CD4-positive, CD25-positive, alpha-beta regulatory T cell (primary cell): ENCODE data around the gene GPATCH2L. TPM values are rescaled to one million over a fixed set of nuclear protein-coding genes. Genes with fewer than 3 reads are reported as not detected.

Source experiments
- ATAC-seq, 2 donors: fragments of 150-1000 bp; cut with Tn5 transposase; one replicate each; pipeline ENCODE4 v1.10.0; 2021; ENCODE audit warnings: low read depth in 2 of 2, moderate number of reproducible peaks in 2 of 2, moderate library complexity in 1 of 2
- DNase-seq, 3 donors: peaks; one replicate each; pipeline versions ENCODE4 v3.0.0 to v3.0.0-alpha.2; 2012 to 2022; ENCODE audit warnings: mixed read lengths in 1 of 3
- H3K27ac ChIP-seq: one replicate; pipeline ENCODE4 v1.7.0; 2013; ENCODE audit warnings: mild to moderate bottlenecking, low read length; ENCODE audit not compliant: insufficient read depth, poor library complexity, severe bottlenecking
- H3K27me3 ChIP-seq: one replicate; pipeline ENCODE4 v1.7.0; 2013; ENCODE audit warnings: low read length; ENCODE audit not compliant: control insufficient read depth, insufficient read depth
- H3K36me3 ChIP-seq: one replicate; pipeline ENCODE4 v1.7.0; 2013; ENCODE audit warnings: mild to moderate bottlenecking, low read length, moderate library complexity; ENCODE audit not compliant: control insufficient read depth, insufficient read depth
- H3K4me1 ChIP-seq: 2 replicates; pipeline ENCODE4 v1.7.0; 2013; ENCODE audit warnings: mild to moderate bottlenecking, low read length; ENCODE audit not compliant: insufficient read depth, control insufficient read depth, poor library complexity, severe bottlenecking
- H3K4me3 ChIP-seq: one replicate; pipeline ENCODE4 v1.7.0; 2013; ENCODE audit warnings: low read depth, mild to moderate bottlenecking, low read length, moderate library complexity
- H3K9me3 ChIP-seq, 2 experiments: 1 replicate in 1 of 2; 2 replicates in 1 of 2; pipeline ENCODE4 v1.7.0; 2013; ENCODE audit warnings: low read length in 2 of 2, mild to moderate bottlenecking in 1 of 2, moderate library complexity in 1 of 2; ENCODE audit not compliant: control insufficient read depth in 2 of 2
- H3K27ac Mint-ChIP-seq, 3 donors: one replicate each; pipeline ENCODE4 v1.8.0; 2020 to 2022; ENCODE audit warnings: mild to moderate bottlenecking in 3 of 3, mixed read lengths in 3 of 3, moderate library complexity in 2 of 3
- H3K27me3 Mint-ChIP-seq: one replicate; pipeline ENCODE4 v1.8.0; 2022; ENCODE audit warnings: mild to moderate bottlenecking, mixed read lengths
- H3K36me3 Mint-ChIP-seq: one replicate; pipeline ENCODE4 v1.8.0; 2020; ENCODE audit warnings: mixed read lengths
- H3K4me1 Mint-ChIP-seq, 4 donors: one replicate each; pipeline ENCODE4 v1.8.0; 2020 to 2022; ENCODE audit warnings: mixed read lengths in 4 of 4, mild to moderate bottlenecking in 1 of 4
- H3K4me3 Mint-ChIP-seq, 4 donors: one replicate each; pipeline ENCODE4 v1.8.0; 2020 to 2022; ENCODE audit warnings: mild to moderate bottlenecking in 4 of 4, mixed read lengths in 4 of 4, moderate library complexity in 3 of 4
- H3K9me3 Mint-ChIP-seq, 7 donors: one replicate each; pipeline ENCODE4 v1.8.0; 2020 to 2022; ENCODE audit warnings: mixed read lengths in 7 of 7, mild to moderate bottlenecking in 3 of 7, moderate library complexity in 2 of 7
- polyA plus RNA-seq, 4 donors: library from polyadenylated mRNA; unstranded; fragments of 300-500 nt; fragmentation: Illumina TruSeq; gene quantifications; one replicate each; pipeline ENCODE4 v1.2.3, GENCODE V29; 2021
- total RNA-seq: library from RNA; stranded (reverse); gene quantifications from one replicate; pipeline ENCODE4 v1.2.3, GENCODE V29; 2022

Gene GPATCH2L
- total and polyA plus RNA-seq, 5 donors from 2014 or later, result 8.7 to 99.9 (median 12.4) TPM

GRCh38 chr14:76194327-76194726 lies 42.6 kb downstream of the GPATCH2L start:
- Histone ChIP-seq H3K27ac (no peak overlapping the region), H3K27me3 (no peaks in the 10 kb centered on the region), H3K4me3 (no peak overlapping the region), H3K9me3 (no peaks in the 10 kb centered on the region), H3K36me3 (peaks cover 78% of the 10 kb centered on the region), H3K4me1 (no peaks in the 10 kb centered on the region)
- Mint-ChIP-seq H3K27ac (no peak overlapping the region), H3K9me3 (no peaks in the 10 kb centered on the region), H3K27me3 (no peaks in the 10 kb centered on the region), H3K4me3 (no peak overlapping the region), H3K36me3 (peaks cover 55% of the 10 kb centered on the region), H3K4me1 (peaks cover 0 to 4% (median 3%) of the 10 kb centered on the region in 4 donors)
- no peak for ATAC-seq
- DNase-seq, result no peak

GRCh38 chr14:76195003-76195402 lies 43.3 kb downstream of the GPATCH2L start:
- peaks cover 0 to 4% (median 2%) of the 10 kb centered on the region in 4 donors for H3K4me1 Mint-ChIP-seq
- Histone ChIP-seq H3K9me3 (no peaks in the 10 kb centered on the region), H3K4me3 (no peak overlapping the region), H3K27me3 (no peaks in the 10 kb centered on the region), H3K27ac (no peak overlapping the region), H3K4me1 (no peaks in the 10 kb centered on the region), H3K36me3 (peaks cover 80% of the 10 kb centered on the region)
- no peak for ATAC-seq
- H3K9me3 Mint-ChIP-seq, result no peaks in the 10 kb centered on the region
- no peaks in the 10 kb centered on the region for H3K27me3 Mint-ChIP-seq
- no peak overlapping the region for H3K4me3 Mint-ChIP-seq
- no peak overlapping the region for H3K27ac Mint-ChIP-seq
- peaks cover 55% of the 10 kb centered on the region for H3K36me3 Mint-ChIP-seq
- no peak for DNase-seq

- H3K9me3 Mint-ChIP-seq, result no peaks in the 10 kb centered on the region
- DNase-seq, result no peak
- H3K27ac ChIP-seq, result no peak overlapping the region
- ATAC-seq, result no peak
- peaks cover 64% of the 10 kb centered on the region for H3K36me3 Mint-ChIP-seq
- H3K27me3 Mint-ChIP-seq, result no peaks in the 10 kb centered on the region
- H3K4me1 ChIP-seq, result no peaks in the 10 kb centered on the region
- H3K9me3 ChIP-seq, result no peaks in the 10 kb centered on the region
- no peaks in the 10 kb centered on the region for H3K27me3 ChIP-seq
- H3K36me3 ChIP-seq, result peaks cover 81% of the 10 kb centered on the region
- H3K4me1 Mint-ChIP-seq, result peaks cover 0 to 1% (median 0%) of the 10 kb centered on the region in 4 donors
- no peak overlapping the region for H3K4me3 Mint-ChIP-seq
- H3K27ac Mint-ChIP-seq, result no peak overlapping the region
- H3K4me3 ChIP-seq, result no peak overlapping the region
Observed at GRCh38 chr14:76196980-76197695, 45.4 kb downstream of the GPATCH2L start.

GRCh38 chr14:76201162-76201561 lies 49.4 kb downstream of the GPATCH2L start:
- peaks cover 63% of the 10 kb centered on the region for H3K36me3 Mint-ChIP-seq
- Histone ChIP-seq H3K36me3 (peaks cover 55% of the 10 kb centered on the region), H3K9me3 (no peaks in the 10 kb centered on the region), H3K4me1 (no peaks in the 10 kb centered on the region), H3K4me3 (no peak overlapping the region), H3K27me3 (no peaks in the 10 kb centered on the region), H3K27ac (no peak overlapping the region)
- peaks cover 0 to 2% (median 0%) of the 10 kb centered on the region in 4 donors for H3K4me1 Mint-ChIP-seq
- DNase-seq (no peak), ATAC-seq (no peak)
- no peaks in the 10 kb centered on the region for H3K9me3 Mint-ChIP-seq
- H3K27me3 Mint-ChIP-seq, result no peaks in the 10 kb centered on the region
- no peak overlapping the region for H3K27ac Mint-ChIP-seq
- H3K4me3 Mint-ChIP-seq, result no peak overlapping the region

GRCh38 chr14:76203086-76204001 lies 51.6 kb downstream of the GPATCH2L start:
- H3K27ac ChIP-seq, result no peak overlapping the region
- Mint-ChIP-seq H3K9me3 (no peaks in the 10 kb centered on the region), H3K36me3 (peaks cover 55% of the 10 kb centered on the region), H3K4me1 (peaks cover 0 to 2% (median 0%) of the 10 kb centered on the region in 4 donors), H3K4me3 (no peak overlapping the region), H3K27ac (peak overlapping the region in 1 of 3 donors; percentile 20), H3K27me3 (no peaks in the 10 kb centered on the region)
- H3K4me3 ChIP-seq, result no peak overlapping the region
- H3K9me3 ChIP-seq, result no peaks in the 10 kb centered on the region
- no peaks in the 10 kb centered on the region for H3K27me3 ChIP-seq
- ATAC-seq (peak in 1 of 2 donors; percentile 28), DNase-seq (no peak)
- H3K4me1 ChIP-seq, result no peaks in the 10 kb centered on the region
- H3K36me3 ChIP-seq, result peaks cover 33% of the 10 kb centered on the region

- H3K9me3 Mint-ChIP-seq, result no peaks in the 10 kb centered on the region
- H3K27me3 Mint-ChIP-seq, result no peaks in the 10 kb centered on the region
- ATAC-seq (no peak), DNase-seq (no peak)
- H3K36me3 Mint-ChIP-seq, result peaks cover 51% of the 10 kb centered on the region
- Histone ChIP-seq H3K36me3 (peaks cover 28% of the 10 kb centered on the region), H3K4me1 (no peaks in the 10 kb centered on the region), H3K27ac (no peak overlapping the region), H3K27me3 (no peaks in the 10 kb centered on the region), H3K4me3 (no peak overlapping the region), H3K9me3 (no peaks in the 10 kb centered on the region)
- no peak overlapping the region for H3K4me3 Mint-ChIP-seq
- H3K4me1 Mint-ChIP-seq, result peaks cover 0 to 4% (median 0%) of the 10 kb centered on the region in 4 donors
- no peak overlapping the region for H3K27ac Mint-ChIP-seq
Observed at GRCh38 chr14:76204461-76205230, 52.9 kb downstream of the GPATCH2L start.

GRCh38 chr14:76205708-76206107 lies 54.0 kb downstream of the GPATCH2L start:
- no peaks in the 10 kb centered on the region for H3K27me3 ChIP-seq
- peaks cover 0 to 4% (median 0%) of the 10 kb centered on the region in 4 donors for H3K4me1 Mint-ChIP-seq
- no peaks in the 10 kb centered on the region for H3K27me3 Mint-ChIP-seq
- no peaks in the 10 kb centered on the region for H3K9me3 ChIP-seq
- H3K4me3 Mint-ChIP-seq, result no peak overlapping the region
- H3K9me3 Mint-ChIP-seq, result no peaks in the 10 kb centered on the region
- no peaks in the 10 kb centered on the region for H3K4me1 ChIP-seq
- no peak overlapping the region for H3K27ac ChIP-seq
- no peak for DNase-seq
- H3K36me3 ChIP-seq, result peaks cover 22% of the 10 kb centered on the region
- no peak overlapping the region for H3K4me3 ChIP-seq
- H3K27ac Mint-ChIP-seq, result no peak overlapping the region
- ATAC-seq, result no peak
- H3K36me3 Mint-ChIP-seq, result peaks cover 41% of the 10 kb centered on the region
